ENCODE measurements around the gene ACAA2.
"Not testable (repeated sequence)": the region's sequence is repeated elsewhere in the genome, so short reads cannot be mapped to it uniquely, and the experiment has no call there.

DNA sequence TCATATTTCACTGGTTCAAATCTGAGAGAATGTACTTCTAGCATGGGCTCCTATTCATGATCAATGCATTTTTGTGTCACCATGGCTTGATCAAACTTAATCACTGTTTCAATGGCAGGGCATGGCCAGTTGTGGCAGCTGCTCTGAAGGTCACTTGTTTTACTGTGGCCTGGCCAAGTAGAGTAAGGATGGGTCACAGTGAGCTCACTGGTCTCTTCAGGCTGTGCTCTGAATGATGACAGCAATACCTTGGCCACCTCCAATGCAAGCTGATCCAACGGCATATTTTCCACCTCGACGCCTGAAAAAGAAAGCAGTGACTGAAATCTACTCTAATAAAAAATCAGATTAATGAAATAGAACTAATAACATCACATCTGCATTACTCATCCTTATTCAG is 29.7 kb downstream of the ACAA2 start:
- TF ChIP-seq, protein P1, sequence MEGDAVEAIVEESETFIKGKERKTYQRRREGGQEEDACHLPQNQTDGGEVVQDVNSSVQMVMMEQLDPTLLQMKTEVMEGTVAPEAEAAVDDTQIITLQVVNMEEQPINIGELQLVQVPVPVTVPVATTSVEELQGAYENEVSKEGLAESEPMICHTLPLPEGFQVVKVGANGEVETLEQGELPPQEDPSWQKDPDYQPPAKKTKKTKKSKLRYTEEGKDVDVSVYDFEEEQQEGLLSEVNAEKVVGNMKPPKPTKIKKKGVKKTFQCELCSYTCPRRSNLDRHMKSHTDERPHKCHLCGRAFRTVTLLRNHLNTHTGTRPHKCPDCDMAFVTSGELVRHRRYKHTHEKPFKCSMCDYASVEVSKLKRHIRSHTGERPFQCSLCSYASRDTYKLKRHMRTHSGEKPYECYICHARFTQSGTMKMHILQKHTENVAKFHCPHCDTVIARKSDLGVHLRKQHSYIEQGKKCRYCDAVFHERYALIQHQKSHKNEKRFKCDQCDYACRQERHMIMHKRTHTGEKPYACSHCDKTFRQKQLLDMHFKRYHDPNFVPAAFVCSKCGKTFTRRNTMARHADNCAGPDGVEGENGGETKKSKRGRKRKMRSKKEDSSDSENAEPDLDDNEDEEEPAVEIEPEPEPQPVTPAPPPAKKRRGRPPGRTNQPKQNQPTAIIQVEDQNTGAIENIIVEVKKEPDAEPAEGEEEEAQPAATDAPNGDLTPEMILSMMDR (IDR thresholded peaks at IDR 0.05) = not testable (repeated sequence)
- not testable (repeated sequence) for TF ChIP-seq EZH2, EZH2phosphoT487 (IDR thresholded peaks at IDR 0.05)

Measured in neural progenitor cell (in vitro differentiated cells).